ENCODE data around the gene OCIAD1. TPM values are rescaled to one million over a fixed set of nuclear protein-coding genes. Genes with fewer than 3 reads are reported as not detected.

OCIAD1 gene
- total RNA-seq (2014; rRNA removed; shearing (Covaris generic)): 50.4 and 76.1 TPM in 2 replicates
- total RNA-seq (2022): 136 and 143 TPM in 2 replicates
- Bru-seq, nascent RNA: percentile 94 among the genes with signal in this experiment
- BruChase-seq, experiment 1, labeled RNA remaining after a 6-hour chase: percentile 95 among the genes with signal in this experiment
- BruChase-seq, experiment 2, labeled RNA remaining after a 2-hour chase: percentile 96 among the genes with signal in this experiment
- long read RNA-seq, transcript OCIAD1-202 (9 exons, 1,594 nt): minor isoform, 13 of 107 reads
- long read RNA-seq, transcript OCIAD1-201 (9 exons, 1,414 nt): major isoform, 48 of 107 reads
- long read RNA-seq, partial matches to known transcripts: 2 of 107 reads
- long read RNA-seq, other reads (novel, unspliced or antisense): 37 of 107 reads

GRCh38 chr4:48830706-48831531 is at the start of gene OCIAD1:
Gene OCIAD1, plus strand, starts transcription at chr4:48831088. Its CDS starts 1,537 bp downstream, at chr4:48832625.
- no peaks in the 10 kb centered on the region for H3K9me2 ChIP-seq (ENCODE audit: insufficient read depth, low read length)
- H3K79me2 ChIP-seq (ENCODE audit: insufficient read depth, low read depth, low read length): peaks cover 37% of the 10 kb centered on the region
- TF ChIP-seq EZH2phosphoT487 (IDR thresholded peaks at IDR 0.05; ENCODE audit: borderline replicate concordance, low read depth, low read length) (no peak), CTCF (conservative IDR thresholded peaks at IDR 0.05; ENCODE audit: low read length) (no peak)
- no peaks in the 10 kb centered on the region for H3K9me3 ChIP-seq (ENCODE audit: low read length)
- POLR2A ChIA-PET: interaction anchor here (0.6 to 3.5 kb wide), 5 partner anchors 9 to 54 kb away, joined by 3 to 14 read pairs (median 3); no protein-coding TSS in a partner anchor
- BruUV-seq (replicated peaks): no TSS peak
- peaks cover 38% of the 10 kb centered on the region for H3K36me3 ChIP-seq (ENCODE audit: insufficient read depth, low read length)
- peak within 1 kb of the TSS; percentile 98 for H2AFZ ChIP-seq (ENCODE audit: low read length)
- peaks cover 22% of the 10 kb centered on the region for H3K4me1 ChIP-seq (ENCODE audit: insufficient read depth, low read length, poor library complexity, severe bottlenecking)
- DNase-seq (ENCODE audit: low spot score): peak; percentile 100
- peak within 1 kb of the TSS; percentile 83 for H3K4me2 ChIP-seq (ENCODE audit: low read length)
- CTCF ChIA-PET (ENCODE audit: unreplicated experiment): no interaction called here
- intact Hi-C loops (cut with micrococcal nuclease; ENCODE audit: unreplicated experiment): loop anchor here (1.0 to 2.0 kb wide), 3 partner anchors 17 to 490 kb away; partner anchors contain the start of genes FRYL and SLAIN2
- peaks cover 8% of the 10 kb centered on the region; the same call in 1 of the 2 replicates for H4K20me1 ChIP-seq (ENCODE audit: insufficient read depth, low read length)
- peak within 1 kb of the TSS; percentile 97 for H3K4me3 ChIP-seq (ENCODE audit: low read depth, low read length, poor library complexity, severe bottlenecking)
- H3K27ac ChIP-seq (ENCODE audit: low read depth, low read length, poor library complexity, severe bottlenecking): peak within 1 kb of the TSS; percentile 86

GRCh38 chr4:48781968-48782367 is 48.9 kb upstream of the OCIAD1 start:
- Histone ChIP-seq H2AFZ (ENCODE audit: low read length) (peak overlapping the region; percentile 78), H3K27ac (ENCODE audit: low read depth, low read length, poor library complexity, severe bottlenecking) (peak overlapping the region; percentile 7), H3K4me1 (ENCODE audit: insufficient read depth, low read length, poor library complexity, severe bottlenecking) (peaks cover 31% of the 10 kb centered on the region), H3K9me2 (ENCODE audit: insufficient read depth, low read length) (no peaks in the 10 kb centered on the region), H3K4me3 (ENCODE audit: low read depth, low read length, poor library complexity, severe bottlenecking) (no peak overlapping the region), H3K4me2 (ENCODE audit: low read length) (peak overlapping the region; percentile 84; the same call in 1 of the 2 replicates), H4K20me1 (ENCODE audit: insufficient read depth, low read length) (peaks cover 19% of the 10 kb centered on the region), H3K9me3 (ENCODE audit: low read length) (no peaks in the 10 kb centered on the region), H3K79me2 (ENCODE audit: insufficient read depth, low read depth, low read length) (peaks cover 23% of the 10 kb centered on the region), H3K36me3 (ENCODE audit: insufficient read depth, low read length) (no peaks in the 10 kb centered on the region)
- peak; percentile 23 for DNase-seq (ENCODE audit: low spot score)
- intact Hi-C loops (cut with micrococcal nuclease; ENCODE audit: unreplicated experiment): loop anchor here (2.0 kb wide), 2 partner anchors 181 to 441 kb away; partner anchors contain the start of gene SLAIN2
- no peak for TF ChIP-seq EZH2phosphoT487 (IDR thresholded peaks at IDR 0.05; ENCODE audit: borderline replicate concordance, low read depth, low read length)
- 0 out of 2 replicates have a peak, but pooled peaks have one; percentile 33 for TF ChIP-seq CTCF (conservative IDR thresholded peaks at IDR 0.05; ENCODE audit: low read length)
- ChIA-PET CTCF (ENCODE audit: unreplicated experiment) (interaction anchor here (1.1 kb wide), 1 partner anchor 202 kb away, joined by 3 read pairs; no protein-coding TSS in a partner anchor), POLR2A (interaction anchor here (0.6 to 3.4 kb wide), 7 partner anchors 9 to 122 kb away, joined by 3 to 24 read pairs (median 4); no protein-coding TSS in a partner anchor)
- no TSS peak for BruUV-seq (replicated peaks)
